HepG2 (cell line): ENCODE data around the gene TDG. TPM values are rescaled to one million over a fixed set of nuclear protein-coding genes. Genes with fewer than 3 reads are reported as not detected.

ENCODE experiments used
- ATAC-seq: fragments of 200-7000 bp; cut with Tn5 transposase; 3 replicates; pipeline ENCODE4 v1.9.1; 2020; ENCODE audit warnings: mild to moderate bottlenecking, moderate library complexity
- BruUV-seq: library from RNA; stranded (reverse); fragments of 400-500 nt; replicated peaks from 2 replicates; lab custom pipeline; 2021; lab: Mats Ljungman, UMichigan
- CTCF ChIA-PET: fragments of 300-600 bp; formaldehyde crosslinking; extraction: SDS; loops from one replicate; lab custom pipeline; 2021; ENCODE audit warnings: low total read pairs, inconsistent platforms, low intra/inter-chr PET ratio; lab: Yijun Ruan, JAX
- POLR2A ChIA-PET: fragments of 350-600 bp; sonication (Branson Sonifier 250); formaldehyde crosslinking; loops from one replicate; lab custom pipeline; 2020; ENCODE audit warnings: antibody characterized with exemption, inconsistent platforms; lab: Yijun Ruan, JAX
- DNase-seq: peaks from one replicate; pipeline ENCODE4 v3.0.0-alpha.2; 2015; ENCODE audit warnings: low spot score
- FAIRE-seq: peaks from 3 replicates; lab custom pipeline; 2011; peaks lifted over from hg19 to GRCh38; lab: Jason Lieb, UNC
- H2AFZ ChIP-seq: one replicate; pipeline ENCODE4 v1.6.1; 2011; ENCODE audit warnings: low read length, inconsistent platforms
- H3K27ac ChIP-seq: fragments of 300-600 bp; 3 replicates; pipeline ENCODE4 v1.8.0; 2011; ENCODE audit warnings: mixed run types, mild to moderate bottlenecking, mixed read lengths, low read length, inconsistent platforms; ENCODE audit not compliant: insufficient read depth; ENCODE audit errors: extremely low read length
- H3K27me3 ChIP-seq, 2 experiments: fragments of 200-600 bp in 1 of 2; 2 replicates in 1 of 2; 3 replicates in 1 of 2; pipeline versions ENCODE4 v1.6.0 to v1.8.0; 2011; ENCODE audit warnings: low read length in 2 of 2, mild to moderate bottlenecking in 2 of 2, moderate library complexity in 2 of 2, inconsistent platforms in 1 of 2; ENCODE audit not compliant: insufficient read depth in 2 of 2, control insufficient read depth in 1 of 2
- H3K36me3 ChIP-seq, 2 experiments: fragments of 200-600 bp in 1 of 2; replicated peaks in 1 of 2; 2 replicates in 1 of 2; 3 replicates in 1 of 2; pipeline versions ENCODE4 v1.5.1 to v1.8.0; 2011; ENCODE audit warnings: low read length in 2 of 2, inconsistent platforms in 1 of 2; ENCODE audit not compliant: insufficient read depth in 2 of 2, control insufficient read depth in 1 of 2
- H3K4me1 ChIP-seq: 2 replicates; pipeline ENCODE4 v1.5.1; 2012; ENCODE audit warnings: low read length, inconsistent platforms; ENCODE audit not compliant: insufficient read depth
- H3K4me2 ChIP-seq: 2 replicates; pipeline ENCODE4 v1.6.0; 2011; ENCODE audit warnings: low read depth, low read length, inconsistent platforms
- H3K4me3 ChIP-seq, 3 experiments: fragments of 200-600 bp in 1 of 3; sonication (generic), shearing (Covaris generic) in 1 of 3; replicated peaks in 1 of 3; 2 replicates each; pipeline ENCODE4 v1.5.1; 2011 to 2016; ENCODE audit warnings: low read length in 3 of 3, inconsistent platforms in 2 of 3, low read depth in 2 of 3, mild to moderate bottlenecking in 2 of 3, control low read depth in 1 of 3, mixed read lengths in 1 of 3; ENCODE audit not compliant: insufficient read depth in 1 of 3
- H3K79me2 ChIP-seq: one replicate; pipeline ENCODE4 v1.6.1; 2011; ENCODE audit warnings: low read length, inconsistent platforms; ENCODE audit not compliant: insufficient read depth
- H3K9ac ChIP-seq: 2 replicates; pipeline ENCODE4 v1.6.0; 2011; ENCODE audit warnings: mild to moderate bottlenecking, low read depth, low read length, inconsistent platforms; ENCODE audit not compliant: insufficient read depth
- H3K9me3 ChIP-seq: 2 replicates; pipeline ENCODE4 v1.5.1; 2012; ENCODE audit warnings: mild to moderate bottlenecking, low read length
- H4K20me1 ChIP-seq: 2 replicates; pipeline ENCODE4 v1.6.0; 2011; ENCODE audit warnings: inconsistent platforms, mild to moderate bottlenecking, low read length, moderate library complexity; ENCODE audit not compliant: insufficient read depth
- KDM5B ChIP-seq: sonication (generic); formaldehyde crosslinking; IDR thresholded peaks from 2 replicates; pipeline ENCODE4 v1.4.0; 2020; ENCODE audit warnings: missing genetic modification reagents, mild to moderate bottlenecking, borderline replicate concordance
- ZNF232 ChIP-seq: sonication (generic); formaldehyde crosslinking; IDR thresholded peaks from 2 replicates; pipeline ENCODE4 v1.4.0; 2020; ENCODE audit warnings: missing genetic modification reagents, borderline replicate concordance
- ZNF615 ChIP-seq: sonication (generic); formaldehyde crosslinking; IDR thresholded peaks from 2 replicates; pipeline ENCODE4 v1.5.0; 2020; ENCODE audit warnings: mild to moderate bottlenecking, missing genetic modification reagents, borderline replicate concordance
- ZNF790 ChIP-seq: sonication (generic); formaldehyde crosslinking; IDR thresholded peaks from 2 replicates; pipeline ENCODE4 v1.8.0; 2022; ENCODE audit warnings: missing genetic modification reagents, mild to moderate bottlenecking, borderline replicate concordance
- WGBS: methylation state at CpG from one replicate; pipeline ENCODE4 v1.1.6; 2017; ENCODE audit warnings: low lambda C conversion rate; 5-methylcytosine and 5-hydroxymethylcytosine counted together
- in situ Hi-C: cut with HindIII; loops from 2 replicates; pipeline ENCODE4 v1.10.0; 2017; ENCODE audit warnings: low pct_unique_long_range_greater_than_20kb; ENCODE audit not compliant: extremely low pct_ligation_motif_present
- intact Hi-C: fragments of 100-400 bp; cut with micrococcal nuclease; formaldehyde crosslinking; loops from one replicate; pipeline ENCODE4 v1.10.0; 2022; ENCODE audit not compliant: unreplicated experiment
- polyA plus RNA-seq, 8 experiments: library from polyadenylated mRNA; depleted of rRNA in 3 of 8; stranded (reverse) in 7 of 8; unstranded in 1 of 8; fragments of >200 nt; fragmentation: Illumina TruSeq in 4 of 8; extraction: Trizol in 4 of 8; gene quantifications; 2 replicates each; pipeline versions ENCODE4 v1.2.1 to v1.2.3, GENCODE V29; 2011 to 2016; ENCODE audit warnings: low read depth in 4 of 8, missing spikeins in 1 of 8, mixed read lengths in 1 of 8; ENCODE audit not compliant: insufficient read depth in 1 of 8
- total RNA-seq, 5 experiments: library from RNA; depleted of rRNA; stranded (reverse); fragments of >200 nt; fragmentation: Illumina TruSeq; extraction: Trizol; gene quantifications; 2 replicates each; pipeline ENCODE4 v1.2.3, GENCODE V29; 2016; ENCODE audit warnings: low read depth in 1 of 5
- TF ChIP-seq, protein P1 (sequence below): sonication (generic); formaldehyde crosslinking; IDR thresholded peaks from 2 replicates; pipeline ENCODE4 v1.8.0; 2022; ENCODE audit warnings: low read depth, missing genetic modification reagents
- TF ChIP-seq, protein P2 (sequence below): sonication (generic); formaldehyde crosslinking; IDR thresholded peaks from 2 replicates; pipeline ENCODE4 v1.4.0; 2020; ENCODE audit warnings: mild to moderate bottlenecking, missing genetic modification reagents

The TDG gene
- total and polyA plus RNA-seq, 2 of the 13 experiments (the other 11 are each of a cell fraction or from before 2014, with no cell fraction given) = 14.2 to 19.5 TPM

DNA sequence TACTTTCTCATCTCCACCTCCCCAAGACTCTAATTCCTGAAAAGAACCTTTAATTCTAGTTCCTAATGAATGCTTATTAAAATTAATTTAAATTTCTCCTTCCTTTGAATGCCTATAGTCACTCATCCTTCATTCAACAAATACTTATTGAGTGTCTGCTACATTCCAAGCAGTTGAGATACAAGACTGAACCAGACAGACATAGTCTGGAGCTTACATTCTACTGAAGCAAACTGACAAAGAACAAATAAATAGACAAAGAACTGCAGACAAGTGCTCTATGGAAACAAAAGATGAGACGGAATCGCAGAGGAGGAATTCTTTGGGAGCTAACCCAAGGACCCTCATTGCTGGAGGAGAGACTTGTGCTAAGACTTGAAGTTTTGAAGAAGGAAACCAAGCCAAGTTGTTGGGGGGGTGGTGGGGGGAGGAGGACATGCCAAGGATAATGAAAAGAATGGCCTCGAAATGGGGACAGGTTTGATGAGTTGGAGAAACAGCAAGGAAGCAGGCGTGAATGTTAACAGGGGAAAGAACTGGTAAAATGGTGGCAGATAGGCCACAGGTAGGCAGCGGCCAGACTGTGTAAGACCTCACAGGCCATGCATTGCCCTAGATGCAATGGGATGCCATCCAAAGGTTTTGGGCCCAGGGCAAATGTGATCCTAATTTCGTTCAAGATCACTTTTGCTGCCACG lies 9.7 kb upstream of the TDG start:
- peaks cover 23% of the 10 kb centered on the region for H3K79me2 ChIP-seq
- H3K27me3 ChIP-seq = no peaks in the 10 kb centered on the region; a peak in 1 of 5 replicates
- TF ChIP-seq, protein P1, sequence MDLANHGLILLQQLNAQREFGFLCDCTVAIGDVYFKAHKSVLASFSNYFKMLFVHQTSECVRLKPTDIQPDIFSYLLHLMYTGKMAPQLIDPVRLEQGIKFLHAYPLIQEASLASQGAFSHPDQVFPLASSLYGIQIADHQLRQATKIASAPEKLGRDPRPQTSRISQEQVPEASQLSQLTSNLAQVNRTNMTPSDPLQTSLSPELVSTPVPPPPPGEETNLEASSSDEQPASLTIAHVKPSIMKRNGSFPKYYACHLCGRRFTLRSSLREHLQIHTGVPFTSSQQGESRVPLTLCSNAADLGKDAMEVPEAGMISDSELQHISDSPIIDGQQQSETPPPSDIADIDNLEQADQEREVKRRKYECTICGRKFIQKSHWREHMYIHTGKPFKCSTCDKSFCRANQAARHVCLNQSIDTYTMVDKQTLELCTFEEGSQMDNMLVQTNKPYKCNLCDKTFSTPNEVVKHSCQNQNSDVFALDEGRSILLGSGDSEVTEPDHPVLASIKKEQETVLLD (CRISPR knock-in tag) = peak; percentile 3; the same call in 1 of the 2 replicates
- TF ChIP-seq ZNF232 (CRISPR knock-in tag) (no peak), ZNF790 (CRISPR knock-in tag) (0 out of 2 replicates have a peak, but pooled peaks have one; percentile 15), ZNF615 (0 out of 2 replicates have a peak, but pooled peaks have one; percentile 50), KDM5B (CRISPR knock-in tag) (no peak)
- TF ChIP-seq, protein P2, sequence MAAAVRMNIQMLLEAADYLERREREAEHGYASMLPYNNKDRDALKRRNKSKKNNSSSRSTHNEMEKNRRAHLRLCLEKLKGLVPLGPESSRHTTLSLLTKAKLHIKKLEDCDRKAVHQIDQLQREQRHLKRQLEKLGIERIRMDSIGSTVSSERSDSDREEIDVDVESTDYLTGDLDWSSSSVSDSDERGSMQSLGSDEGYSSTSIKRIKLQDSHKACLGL = 0 out of 2 replicates have a peak, but pooled peaks have one; percentile 17
- FAIRE-seq = no peak
- DNase-seq = no peak
- no peaks in the 10 kb centered on the region for H3K9me3 ChIP-seq
- H3K4me3 ChIP-seq = peak overlapping the region; percentile 86 to 90 (median 88)
- ATAC-seq = peak; percentile 47
- H3K27ac ChIP-seq = peak overlapping the region; percentile 92
- intact Hi-C loops (no loop called here), in situ Hi-C loops (no loop called here)
- no TSS peak for BruUV-seq
- no peaks in the 10 kb centered on the region for H4K20me1 ChIP-seq
- peaks cover 43% of the 10 kb centered on the region for H3K4me1 ChIP-seq
- peak overlapping the region; percentile 83 for H3K9ac ChIP-seq
- H3K4me2 ChIP-seq = peak overlapping the region; percentile 95
- ChIA-PET CTCF (no interaction called here), POLR2A (interaction anchor here (0.9 to 6.2 kb wide), 4 partner anchors 10 to 26 kb away, joined by 3 to 118 read pairs (median 13); partner anchors contain the start of genes HSP90B1 and TDG)
- H2AFZ ChIP-seq = no peak overlapping the region
- WGBS = 8% methylated on average over 7 of the region's 7 CpGs
- peaks cover 4 to 21% of the 10 kb centered on the region in 2 experiments for H3K36me3 ChIP-seq
